B cell (primary cell): ENCODE data around the gene STRA8. TPM values are rescaled to one million over a fixed set of nuclear protein-coding genes. Genes with fewer than 3 reads are reported as not detected.

Source experiments
- ATAC-seq: fragments of 200-7000 bp; cut with Tn5 transposase; one replicate; pipeline ENCODE4 v1.10.0; 2021; ENCODE audit warnings: low read depth, mild to moderate bottlenecking, moderate number of reproducible peaks, moderate library complexity
- CTCF ChIA-PET: fragments of 350-600 bp; sonication (Branson Sonifier 250); formaldehyde crosslinking; loops from one replicate; lab custom pipeline; 2021; ENCODE audit warnings: antibody characterized with exemption, inconsistent platforms; lab: Charles Lee
- POLR2A ChIA-PET: fragments of 350-600 bp; sonication (Branson Sonifier 250); formaldehyde crosslinking; loops from one replicate; lab custom pipeline; 2021; ENCODE audit warnings: antibody characterized with exemption; lab: Charles Lee
- DNase-seq: peaks from one replicate; pipeline ENCODE4 v3.0.0; 2013
- H2AFZ ChIP-seq: 2 replicates; pipeline ENCODE4 v1.6.1; 2012; ENCODE audit warnings: mild to moderate bottlenecking, low read depth, low read length; ENCODE audit not compliant: insufficient read depth, poor library complexity, severe bottlenecking
- H3K27ac ChIP-seq, 2 donors: 1 replicate in 1 of 2; 2 replicates in 1 of 2; pipeline ENCODE4 v1.5.1; 2012 to 2013; ENCODE audit warnings: low read length in 2 of 2, mild to moderate bottlenecking in 2 of 2, moderate library complexity in 1 of 2
- H3K27me3 ChIP-seq, 4 experiments: fragments of 200-600 bp in 1 of 4; sonication (generic) in 1 of 4; replicated peaks in 1 of 4; 1 replicate in 2 of 4; 2 replicates in 2 of 4; pipeline versions ENCODE4 v1.6.1 to v1.7.0; 2013 to 2016; ENCODE audit warnings: low read length in 3 of 4, mild to moderate bottlenecking in 2 of 4, mixed read lengths in 1 of 4, moderate library complexity in 1 of 4; ENCODE audit not compliant: insufficient read depth in 4 of 4, control insufficient read depth in 3 of 4; ENCODE audit errors: control extremely low read depth in 1 of 4
- H3K36me3 ChIP-seq, 2 experiments: replicated peaks in 1 of 2; 1 replicate in 1 of 2; 2 replicates in 1 of 2; pipeline versions ENCODE4 v1.6.1 to v1.7.1; 2013; ENCODE audit warnings: low read length in 1 of 2; ENCODE audit not compliant: insufficient read depth in 2 of 2, control insufficient read depth in 1 of 2; ENCODE audit errors: control extremely low read depth in 1 of 2, extremely low read depth in 1 of 2
- H3K4me1 ChIP-seq, 2 donors: fragments of 200-600 bp in 1 of 2; sonication (generic) in 1 of 2; 1 replicate in 1 of 2; 2 replicates in 1 of 2; pipeline versions ENCODE4 v1.5.1 to v1.6.1; 2013 to 2017; ENCODE audit warnings: low read length in 2 of 2; ENCODE audit not compliant: control insufficient read depth in 2 of 2, insufficient read depth in 2 of 2
- H3K4me2 ChIP-seq: replicated peaks from 2 replicates; pipeline ENCODE3; 2012; ENCODE audit warnings: mild to moderate bottlenecking, low read depth, low read length; ENCODE audit not compliant: poor library complexity, severe bottlenecking
- H3K4me3 ChIP-seq, 5 experiments: fragments of 200-600 bp in 1 of 5; sonication (generic) in 1 of 5; 1 replicate in 3 of 5; 2 replicates in 2 of 5; pipeline versions ENCODE4 v1.5.1 to v1.7.0; 2011 to 2016; ENCODE audit warnings: low read length in 4 of 5, mild to moderate bottlenecking in 4 of 5, low read depth in 2 of 5, control low read depth in 1 of 5, moderate library complexity in 1 of 5; ENCODE audit not compliant: insufficient read depth in 1 of 5; ENCODE audit errors: control extremely low read depth in 1 of 5, extremely low read depth in 1 of 5
- H3K79me2 ChIP-seq: fragments of 200-600 bp; sonication (generic); one replicate; pipeline ENCODE4 v1.6.0; 2016; ENCODE audit warnings: low read length; ENCODE audit not compliant: control insufficient read depth, insufficient read depth
- H3K9ac ChIP-seq: fragments of 200-600 bp; sonication (generic); 2 replicates; pipeline ENCODE4 v1.6.1; 2017; ENCODE audit warnings: mild to moderate bottlenecking, low read length, moderate library complexity
- H3K9me3 ChIP-seq, 3 donors: one replicate each; pipeline versions ENCODE4 v1.6.1 to v1.7.1; 2013; ENCODE audit warnings: low read length in 2 of 3; ENCODE audit not compliant: control insufficient read depth in 2 of 3, insufficient read depth in 1 of 3; ENCODE audit errors: control extremely low read depth in 1 of 3
- H4K20me1 ChIP-seq: 2 replicates; pipeline ENCODE4 v1.6.0; 2012; ENCODE audit warnings: mild to moderate bottlenecking, low read length; ENCODE audit not compliant: insufficient read depth, control insufficient read depth, poor library complexity, severe bottlenecking
- H3K27ac Mint-ChIP-seq: one replicate; pipeline ENCODE4 v1.8.0; 2021; ENCODE audit warnings: mixed read lengths
- H3K27me3 Mint-ChIP-seq: one replicate; pipeline ENCODE4 v1.8.0; 2021; ENCODE audit warnings: mixed read lengths
- H3K4me1 Mint-ChIP-seq: one replicate; pipeline ENCODE4 v1.8.0; 2021; ENCODE audit warnings: mixed read lengths
- H3K4me3 Mint-ChIP-seq: one replicate; pipeline ENCODE4 v1.8.0; 2021; ENCODE audit warnings: mixed read lengths
- H3K9me3 Mint-ChIP-seq: one replicate; pipeline ENCODE4 v1.8.0; 2022; ENCODE audit warnings: mixed read lengths; ENCODE audit not compliant: insufficient read depth
- CTCF ChIP-seq: fragments of 200-600 bp; IDR thresholded peaks from one replicate; pipeline ENCODE4 v1.8.0; 2022; ENCODE audit warnings: antibody characterized with exemption, mild to moderate bottlenecking
- EZH2 ChIP-seq: IDR thresholded peaks from 2 replicates; pipeline ENCODE4 v1.6.1; 2012; ENCODE audit warnings: borderline replicate concordance, low read depth, mild to moderate bottlenecking, moderate library complexity, low read length; ENCODE audit not compliant: insufficient read depth, poor library complexity, severe bottlenecking
- WGBS: methylation state at CpG from one replicate; pipeline ENCODE4 v1.1.5; 2013; ENCODE audit warnings: missing lambda C conversion rate; ENCODE audit not compliant: insufficient coverage; 5-methylcytosine and 5-hydroxymethylcytosine counted together
- intact Hi-C: fragments of 100-400 bp; cut with micrococcal nuclease; formaldehyde crosslinking; loops from one replicate; pipeline ENCODE4 v1.10.0; 2022
- polyA plus RNA-seq: library from polyadenylated mRNA; depleted of rRNA; stranded (reverse); fragments of >200 nt; gene quantifications from 2 replicates; pipeline ENCODE4 v1.2.3, GENCODE V29; 2012
- total RNA-seq, 2 donors: library from RNA; stranded (reverse); fragments of 120-200 nt in 1 of 2; gene quantifications; 1 replicate in 1 of 2; 2 replicates in 1 of 2; pipeline versions ENCODE4 v1.2.3 to v1.2.4, GENCODE V29; 2013 to 2022

STRA8 gene
- total and polyA plus RNA-seq, 2 donors (not counting 1 experiment from before 2014, with no cell fraction given) = not detected

- H3K4me3 ChIP-seq = no peak overlapping the region
- no peak overlapping the region for H2AFZ ChIP-seq
- POLR2A ChIA-PET = interaction anchor here (1.0 kb wide), 1 partner anchor 105 kb away, joined by 3 read pairs; the partner anchor contains the start of gene CYREN
- no peaks in the 10 kb centered on the region for H3K9me3 ChIP-seq
- Mint-ChIP-seq H3K27ac (no peak overlapping the region), H3K9me3 (peaks cover 2% of the 10 kb centered on the region), H3K27me3 (peaks cover 16% of the 10 kb centered on the region), H3K4me1 (no peaks in the 10 kb centered on the region), H3K4me3 (no peak overlapping the region)
- TF ChIP-seq EZH2 (no peak), CTCF (peak; percentile 94)
- no peak overlapping the region for H3K9ac ChIP-seq
- intact Hi-C loops = no loop called here
- H3K4me2 ChIP-seq = no peak overlapping the region
- CTCF ChIA-PET = interaction anchor here (0.7 to 3.1 kb wide), 25 partner anchors 8 to 641 kb away, joined by 3 to 59 read pairs (median 4); partner anchors contain the start of genes AGBL3 and WDR91
- 84% methylated on average over 5 of the region's 14 CpGs for WGBS
- H3K4me1 ChIP-seq = no peaks in the 10 kb centered on the region
- DNase-seq (peak; percentile 74), ATAC-seq (peak; percentile 74)
- H3K79me2 ChIP-seq = no peaks in the 10 kb centered on the region
- H3K27ac ChIP-seq = no peak overlapping the region
- no peaks in the 10 kb centered on the region for H3K36me3 ChIP-seq
- no peaks in the 10 kb centered on the region for H3K27me3 ChIP-seq
- no peaks in the 10 kb centered on the region for H4K20me1 ChIP-seq
Observed at GRCh38 chr7:135274495-135275268, 41.0 kb downstream of the STRA8 start.
